Muscle of back (tissue), 10 donors: ENCODE data around the gene TUBGCP4. TPM values are rescaled to one million over a fixed set of nuclear protein-coding genes. Genes with fewer than 3 reads are reported as not detected.

ENCODE experiments used
- polyA plus RNA-seq, 10 donors: library from polyadenylated mRNA; unstranded; fragments of 120-200 nt; gene quantifications; one replicate each; pipeline ENCODE4 v1.2.1, GENCODE V29; 2013; ENCODE audit not compliant: insufficient read length in 10 of 10

TUBGCP4 gene
- polyA plus RNA-seq, 10 donors: 9.0 to 17.9 (median 11.9) TPM

Other genes with a start within 250 kb of the TUBGCP4 start
- 10 to 100 TPM in 2 of 10 donors, 1 to 10 TPM in 8; 5.5 to 11.0 (median 7.9) TPM for gene TMEM62, start 237.5 kb upstream of the TUBGCP4 start, polyA plus RNA-seq
- 10 to 100 TPM; 36.2 to 46.0 (median 41.0) TPM for gene CCNDBP1, start 185.7 kb upstream of the TUBGCP4 start, polyA plus RNA-seq
- gene EPB42, start 150.1 kb upstream of the TUBGCP4 start, polyA plus RNA-seq: 10 to 100 TPM in 1 of 10 donors, 1 to 10 TPM in 9; 1.1 to 13.0 (median 3.1) TPM
- under 1 TPM in 8 of 10 donors, not detected in 2; 0.04 to 0.50 (median 0.25) TPM for gene TGM5, start 104.2 kb upstream of the TUBGCP4 start, polyA plus RNA-seq
- gene TGM7, start 68.8 kb upstream of the TUBGCP4 start, polyA plus RNA-seq: not detected
- 1 to 10 TPM; 5.2 to 8.5 (median 7.0) TPM for gene LCMT2, start 40.5 kb upstream of the TUBGCP4 start, polyA plus RNA-seq
- 10 to 100 TPM; 11.9 to 18.3 (median 15.1) TPM for gene ZSCAN29, start 58 bp upstream of the TUBGCP4 start, polyA plus RNA-seq
- 10 to 100 TPM; 32.6 to 62.0 (median 42.5) TPM for gene TP53BP1, start 122.1 kb downstream of the TUBGCP4 start, polyA plus RNA-seq
- gene MAP1A, start 146.5 kb downstream of the TUBGCP4 start, polyA plus RNA-seq: 10 to 100 TPM; 23.2 to 43.6 (median 34.2) TPM
- 10 to 100 TPM in 1 of 10 donors, 1 to 10 TPM in 9; 5.3 to 10.5 (median 7.8) TPM for gene PPIP5K1, start 219.1 kb downstream of the TUBGCP4 start, polyA plus RNA-seq
- 1 to 10 TPM in 2 of 10 donors, under 1 TPM in 4, not detected in 4; 0.11 to 1.3 (median 0.24) TPM for gene CKMT1B, start 222.9 kb downstream of the TUBGCP4 start, polyA plus RNA-seq
- under 1 TPM; 0.08 to 0.75 (median 0.27) TPM for gene STRC, start 247.7 kb downstream of the TUBGCP4 start, polyA plus RNA-seq